GM12875 (cell line): ENCODE data around the gene TMEM220.

Experiments used
- H3K4me3 ChIP-seq: one replicate; pipeline ENCODE4 v1.5.1; 2011; ENCODE audit warnings: low read depth, low read length, control low read depth
- TF ChIP-seq, protein P1 (sequence below): IDR thresholded peaks from 2 replicates; pipeline ENCODE4 v1.5.1; 2011; ENCODE audit warnings: low read depth, mild to moderate bottlenecking, control low read depth, inconsistent platforms, low read length, moderate library complexity, borderline replicate concordance; ENCODE audit not compliant: insufficient read depth

TMEM220 gene

DNA sequence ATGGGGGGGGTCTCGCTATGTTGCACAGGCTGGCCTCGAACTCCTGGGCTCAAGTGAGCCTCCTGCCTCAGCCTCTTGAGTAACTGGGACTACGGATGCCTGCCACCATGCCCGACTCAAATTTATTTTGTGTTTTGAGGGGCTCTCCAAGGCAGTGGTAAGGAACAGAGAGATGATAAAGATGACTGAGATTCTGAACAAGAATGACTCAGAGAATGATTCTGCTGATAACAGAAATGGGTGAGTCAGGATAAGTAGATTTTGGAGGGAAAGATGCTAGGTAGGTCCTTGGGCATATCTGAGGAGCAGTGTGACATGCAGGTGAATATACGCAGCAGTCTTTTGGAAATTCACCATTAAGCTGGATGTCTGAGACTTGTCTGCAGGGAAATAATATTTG is 2.6 kb downstream of the TMEM220 start:
- no peak overlapping the region for H3K4me3 ChIP-seq
- TF ChIP-seq, protein P1, sequence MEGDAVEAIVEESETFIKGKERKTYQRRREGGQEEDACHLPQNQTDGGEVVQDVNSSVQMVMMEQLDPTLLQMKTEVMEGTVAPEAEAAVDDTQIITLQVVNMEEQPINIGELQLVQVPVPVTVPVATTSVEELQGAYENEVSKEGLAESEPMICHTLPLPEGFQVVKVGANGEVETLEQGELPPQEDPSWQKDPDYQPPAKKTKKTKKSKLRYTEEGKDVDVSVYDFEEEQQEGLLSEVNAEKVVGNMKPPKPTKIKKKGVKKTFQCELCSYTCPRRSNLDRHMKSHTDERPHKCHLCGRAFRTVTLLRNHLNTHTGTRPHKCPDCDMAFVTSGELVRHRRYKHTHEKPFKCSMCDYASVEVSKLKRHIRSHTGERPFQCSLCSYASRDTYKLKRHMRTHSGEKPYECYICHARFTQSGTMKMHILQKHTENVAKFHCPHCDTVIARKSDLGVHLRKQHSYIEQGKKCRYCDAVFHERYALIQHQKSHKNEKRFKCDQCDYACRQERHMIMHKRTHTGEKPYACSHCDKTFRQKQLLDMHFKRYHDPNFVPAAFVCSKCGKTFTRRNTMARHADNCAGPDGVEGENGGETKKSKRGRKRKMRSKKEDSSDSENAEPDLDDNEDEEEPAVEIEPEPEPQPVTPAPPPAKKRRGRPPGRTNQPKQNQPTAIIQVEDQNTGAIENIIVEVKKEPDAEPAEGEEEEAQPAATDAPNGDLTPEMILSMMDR = no peak

DNA sequence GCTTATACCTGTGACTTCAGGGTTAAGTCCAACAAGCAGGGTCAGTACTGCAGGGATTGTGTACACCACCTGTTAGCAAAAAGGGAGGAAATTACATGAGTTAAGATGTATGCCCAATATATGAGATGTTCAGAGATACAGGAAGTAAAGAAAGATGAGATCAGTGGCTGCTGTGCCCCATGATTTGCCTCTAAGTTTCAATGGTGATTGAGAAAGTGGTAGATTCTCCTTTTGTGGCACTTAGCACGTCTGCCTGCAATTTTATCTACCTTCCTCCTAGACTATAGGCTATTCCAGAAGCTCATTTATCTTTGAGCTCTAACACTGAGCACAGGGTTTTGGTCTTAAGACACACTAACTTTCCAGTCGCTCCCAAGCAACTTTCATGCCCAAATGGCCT is 3.6 kb downstream of the TMEM220 start:
- TF ChIP-seq, protein P1 = no peak

DNA sequence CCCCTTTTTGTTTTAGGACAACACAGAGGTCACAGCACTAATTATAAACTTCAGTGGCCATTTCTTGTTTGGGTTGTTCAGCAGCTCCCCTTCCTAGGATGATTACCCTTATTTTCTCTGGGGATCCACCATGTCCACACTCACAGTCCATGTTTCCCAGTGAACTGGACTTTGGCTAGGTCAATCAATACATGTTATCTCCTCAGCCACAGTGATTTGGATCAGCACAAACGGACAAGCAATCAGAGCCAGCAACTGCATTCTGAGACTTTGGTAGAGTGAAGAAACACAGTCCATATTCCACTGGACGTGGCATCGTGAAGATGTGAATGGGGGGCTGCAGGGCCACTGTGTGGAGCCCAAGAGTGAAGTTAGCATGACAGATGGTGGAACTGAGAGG is 4.6 kb downstream of the TMEM220 start:
- TF ChIP-seq, protein P1 = no peak
- H3K4me3 ChIP-seq = no peak overlapping the region

More for the DNA sequence above, 3.6 kb downstream of the TMEM220 start:
- no peak overlapping the region for H3K4me3 ChIP-seq

DNA sequence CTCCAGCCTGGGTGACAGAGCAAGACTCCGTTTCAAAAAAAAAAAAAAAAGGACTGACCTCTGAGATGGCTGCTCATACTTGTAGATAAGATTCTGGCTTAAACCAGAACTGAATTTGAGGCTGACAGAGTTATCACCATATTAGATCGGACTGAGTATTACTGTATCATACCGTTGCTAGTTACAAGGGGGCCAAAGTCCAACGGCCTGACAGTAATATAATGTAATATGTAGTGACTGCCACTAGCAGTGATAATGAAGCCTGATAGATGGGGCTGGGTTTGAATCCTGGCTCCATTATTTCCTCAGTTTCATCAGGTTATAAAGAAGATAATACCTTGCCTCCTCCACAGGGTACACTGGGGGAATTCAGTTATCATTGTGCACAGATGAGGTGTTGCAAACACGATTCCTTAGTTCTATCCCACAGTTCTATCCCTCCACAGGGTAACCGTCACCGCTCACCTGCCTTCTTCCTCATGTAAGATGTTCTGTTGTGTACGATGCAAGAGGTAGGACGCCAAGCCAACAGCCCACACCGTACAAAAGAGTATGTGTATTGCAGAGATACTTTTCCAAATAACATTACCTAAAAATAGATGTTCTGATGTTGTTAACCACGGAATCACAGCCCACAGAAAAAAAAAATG is 5.2 kb downstream of the TMEM220 start:
- no peak overlapping the region for H3K4me3 ChIP-seq
- TF ChIP-seq, protein P1 = no peak

DNA sequence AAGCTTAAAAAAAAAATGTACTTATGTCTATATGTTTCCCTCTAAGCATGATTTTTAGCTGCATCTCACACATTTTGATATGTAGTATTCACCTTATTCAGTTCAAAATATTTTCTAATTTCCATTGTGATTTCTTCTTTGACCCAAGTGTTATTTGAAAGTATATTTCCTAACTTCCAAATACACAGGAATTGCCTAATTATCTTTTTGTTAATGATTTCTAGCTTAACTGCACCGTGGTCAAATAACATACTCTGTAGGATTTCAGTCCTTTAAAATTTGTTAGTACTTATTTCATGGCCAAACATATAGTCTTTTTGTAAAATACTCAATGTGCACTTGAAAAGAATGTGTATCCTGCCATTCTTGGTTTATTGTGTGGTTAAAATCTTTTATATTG is 11.3 kb downstream of the TMEM220 start:
- TF ChIP-seq, protein P1 = no peak
- H3K4me3 ChIP-seq = no peak overlapping the region

DNA sequence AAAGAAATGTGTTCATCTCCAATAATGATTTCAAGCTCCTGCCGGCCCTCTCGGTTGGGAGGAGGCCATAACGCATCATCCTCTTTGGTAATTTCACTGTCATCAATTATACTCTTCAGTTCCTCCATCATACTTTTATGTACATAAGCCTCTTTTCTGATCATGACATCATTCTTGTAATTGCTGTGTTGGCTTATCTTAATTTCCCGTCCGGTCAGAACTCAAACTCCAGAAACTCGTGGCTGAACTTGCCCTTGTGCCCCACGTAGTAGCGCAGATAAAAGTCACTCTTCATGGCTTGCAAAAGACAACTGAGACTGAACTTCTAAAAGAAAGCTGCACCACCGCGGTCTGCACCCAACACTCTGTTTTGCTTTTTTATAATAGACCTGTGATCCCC is 13.6 kb downstream of the TMEM220 start:
- TF ChIP-seq, protein P1 = no peak
- H3K4me3 ChIP-seq = no peak overlapping the region

DNA sequence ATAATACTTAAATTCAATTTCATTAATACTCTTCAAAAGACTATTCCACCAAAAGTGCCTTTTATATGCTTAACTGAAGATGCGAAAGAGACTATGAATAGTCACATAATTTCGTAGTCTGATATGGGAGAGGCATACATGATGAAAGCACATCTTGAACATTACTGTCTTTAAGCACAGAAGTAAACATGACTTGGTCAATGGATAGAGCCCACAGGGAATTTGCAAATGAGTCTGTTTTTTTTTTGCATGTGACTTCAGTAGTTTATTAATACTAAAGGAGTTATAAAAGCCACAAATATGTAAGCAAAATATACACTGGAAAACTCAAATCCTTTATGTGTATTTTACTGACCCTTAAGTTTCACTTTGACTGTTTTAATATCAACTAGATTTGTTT is 16.5 kb downstream of the TMEM220 start:
- TF ChIP-seq, protein P1 = no peak
- no peak overlapping the region for H3K4me3 ChIP-seq
